ENCODE results near the gene NRARP.

The NRARP gene

GRCh38 chr9:137255448-137256114, 46.5 kb downstream of the NRARP start:
- no peak for DNase-seq

- DNase-seq, result peak; percentile 99
Measured at GRCh38 chr9:137254624-137255447, 47.2 kb downstream of the NRARP start, which contains the start of gene NELFB. NELFB (plus strand) TSS chr9:137255327.

GRCh38 chr9:137253717-137254623, 48.1 kb downstream of the NRARP start:
- DNase-seq, result no peak

- no peak for DNase-seq
Measured at GRCh38 chr9:137252555-137253506, 49.2 kb downstream of the NRARP start.

- no peak for DNase-seq
Measured at GRCh38 chr9:137251490-137252268, 50.4 kb downstream of the NRARP start.

GRCh38 chr9:137251194-137251461, 50.9 kb downstream of the NRARP start, which contains the start of gene STPG3:
STPG3 (plus strand) TSS chr9:137251286; CDS start chr9:137251287, 1 bp downstream.
- no peak for DNase-seq

GRCh38 chr9:137250329-137251193, 51.5 kb downstream of the NRARP start:
- no peak for DNase-seq

All from activated T-cell treated with anti-CD3 and anti-CD28 coated beads, Interleukin-2, amount 50 U/mL, for 1 hour (primary cell).